AG20443 (cell line): ENCODE measurements around the gene P3H3.
"Not testable (repeated sequence)": the region's sequence is repeated elsewhere in the genome, so short reads cannot be mapped to it uniquely, and the experiment has no call there.

Source experiments
- DNase-seq: peaks from one replicate; pipeline ENCODE4 v3.0.0; 2012; ENCODE audit warnings: low spot score, mixed read lengths

The P3H3 gene

DNA sequence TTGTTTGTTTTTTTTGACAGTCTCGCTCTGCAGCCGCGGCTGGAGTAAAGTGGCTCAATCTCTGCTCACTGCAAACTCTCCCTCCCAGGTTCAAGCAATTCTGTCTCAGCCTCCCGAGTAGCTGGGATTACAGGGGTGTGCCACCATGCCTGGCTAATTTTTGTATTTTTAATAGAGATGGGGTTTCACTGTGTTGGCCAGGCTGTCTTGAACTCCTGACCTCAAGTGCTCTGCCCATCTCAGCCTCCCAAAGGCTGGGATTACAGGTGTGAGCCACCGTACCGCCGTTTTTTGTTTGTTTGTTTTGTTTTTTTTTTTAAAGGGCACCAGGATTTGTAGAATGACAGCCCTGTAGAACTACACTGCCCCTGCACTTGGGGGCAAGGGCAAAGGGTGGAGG, 60.6 kb downstream of the P3H3 start:
- DNase-seq: not testable (repeated sequence)
